NCI-H187 treated with DMSO at 0.1 percent for 48 hours (cell line): ENCODE measurements around the gene ELANE.
"Not testable (repeated sequence)": the region's sequence is repeated elsewhere in the genome, so short reads cannot be mapped to it uniquely, and the experiment has no call there.

Experiments used
- DNase-seq: peaks from one replicate; lab custom pipeline; 2025; lab: John Stamatoyannopoulos, UW

ELANE gene

GRCh38 chr19:879711-880438, 27.8 kb downstream of the ELANE start:
- no peak for DNase-seq

- DNase-seq: no peak
Observed at GRCh38 chr19:881385-882071, 29.4 kb downstream of the ELANE start.

DNA sequence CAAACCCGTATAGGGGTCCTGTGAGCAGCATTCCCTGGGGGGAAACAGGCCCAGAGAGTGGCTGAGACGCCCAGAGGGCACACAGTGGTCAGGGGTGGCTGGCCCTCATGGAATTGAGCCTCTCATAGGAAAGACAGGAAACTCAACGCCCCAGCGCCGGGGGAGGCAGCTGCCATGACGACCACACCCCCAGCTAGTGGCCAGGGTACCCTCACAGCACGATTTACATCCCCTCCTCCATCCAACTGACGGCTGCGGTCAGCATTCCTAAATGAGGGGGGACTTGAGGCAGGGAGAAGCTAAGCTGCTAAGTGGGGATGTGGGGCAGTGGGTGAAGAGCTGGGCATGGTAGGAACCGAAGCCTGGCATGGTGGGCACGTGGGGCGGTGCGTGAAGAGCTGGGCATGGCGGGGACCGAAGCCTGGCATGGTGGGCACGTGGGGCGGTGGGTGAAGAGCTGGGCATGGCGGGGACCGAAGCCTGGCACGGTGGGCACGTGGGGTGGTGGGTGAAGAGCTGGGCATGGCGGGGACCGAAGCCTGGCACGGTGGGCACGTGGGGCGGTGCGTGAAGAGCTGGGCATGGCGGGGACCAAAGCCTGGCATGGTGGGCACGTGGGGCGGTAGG, 30.9 kb downstream of the ELANE start:
- DNase-seq: no peak

DNA sequence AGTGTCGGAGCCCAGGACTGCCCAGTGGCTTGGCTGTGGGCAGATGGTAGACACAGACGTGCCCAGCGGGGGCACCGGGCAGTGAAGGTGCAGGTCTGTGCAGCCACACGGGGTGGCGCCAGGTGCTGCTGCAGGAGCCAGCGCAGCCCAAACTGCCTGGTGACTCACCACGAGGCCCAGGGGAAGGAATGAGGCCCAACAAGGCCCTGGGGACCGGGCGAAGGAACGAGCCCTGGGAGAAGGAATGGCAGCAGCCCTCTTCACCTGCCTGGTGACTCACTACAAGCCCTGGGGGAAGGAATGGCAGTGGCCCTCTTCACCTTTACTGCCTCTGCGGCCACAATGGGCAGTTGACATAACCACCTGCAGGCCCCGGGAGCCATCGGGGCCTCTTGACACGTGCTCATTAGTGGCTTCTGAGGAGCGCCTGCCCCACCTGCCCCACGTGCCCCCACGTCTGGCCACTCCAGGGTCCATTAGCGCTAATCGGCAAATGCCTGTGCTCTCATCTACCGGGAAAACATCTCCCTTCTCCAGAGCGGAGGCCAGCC, 31.6 kb downstream of the ELANE start:
- DNase-seq: no peak

- no peak for DNase-seq
Observed at GRCh38 chr19:884420-885211, 32.5 kb downstream of the ELANE start.

GRCh38 chr19:885536-886224, 33.6 kb downstream of the ELANE start:
- DNase-seq: no peak

DNA sequence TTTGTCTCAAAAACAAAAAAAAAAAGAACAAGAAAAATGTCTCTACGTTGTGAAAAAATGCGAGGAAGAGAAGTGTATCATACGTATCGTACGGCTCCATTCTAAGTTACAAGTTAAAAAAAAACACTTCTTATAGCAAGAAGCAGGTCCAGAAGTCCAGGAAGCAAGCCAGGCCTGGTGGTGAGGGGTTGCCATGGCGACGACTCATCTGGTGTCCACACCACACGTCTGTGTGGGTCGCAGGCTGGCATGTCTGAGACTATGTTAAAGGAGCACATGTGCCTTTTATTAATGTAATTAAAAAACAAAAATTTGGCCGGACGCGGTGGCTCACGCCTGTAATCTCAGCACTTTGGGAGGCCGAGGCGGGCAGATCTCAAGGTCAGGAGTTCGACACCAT, 35.0 kb downstream of the ELANE start:
- no peak for DNase-seq

DNA sequence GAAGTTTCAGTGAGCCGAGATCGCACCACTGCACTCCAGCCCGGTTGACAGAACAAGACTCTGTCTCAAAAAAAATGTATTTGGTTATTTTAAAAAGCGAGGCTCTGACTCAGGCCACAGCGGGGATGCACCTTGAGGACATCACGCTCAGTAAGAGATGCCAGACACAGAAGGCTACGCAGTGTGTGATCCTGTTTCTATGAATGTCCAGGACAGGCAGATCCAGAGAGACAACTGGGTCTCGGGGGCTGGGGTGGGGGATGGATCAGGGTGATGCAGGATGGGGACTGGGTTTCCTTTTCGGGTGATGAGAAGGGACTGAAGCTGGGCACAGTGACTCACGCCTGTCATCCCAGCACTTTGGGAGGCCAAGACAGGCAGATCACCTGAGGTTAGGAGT, 35.5 kb downstream of the ELANE start:
- no peak for DNase-seq

GRCh38 chr19:888581-889385, 36.7 kb downstream of the ELANE start:
- no peak for DNase-seq

GRCh38 chr19:889662-890295, 37.7 kb downstream of the ELANE start:
- no peak for DNase-seq

DNA sequence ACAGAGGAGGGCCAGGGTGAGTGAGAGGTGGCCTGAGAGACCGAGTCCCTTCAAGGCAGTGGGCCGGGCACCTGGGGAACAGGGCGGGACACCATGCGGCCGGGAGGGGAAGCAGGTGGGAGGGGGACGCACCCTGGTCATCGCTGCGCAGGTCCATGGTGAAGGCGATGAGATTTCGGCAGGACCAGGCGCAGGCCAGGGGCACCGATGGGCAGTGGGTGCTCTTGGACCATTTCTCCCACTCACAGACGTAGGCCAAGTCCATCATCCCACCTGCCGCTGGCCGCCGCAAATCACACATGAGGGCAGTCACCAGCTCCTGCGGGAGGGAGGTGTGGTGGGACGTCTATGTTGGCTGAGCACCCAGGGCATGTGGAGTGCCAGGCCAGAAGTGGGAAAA, 38.7 kb downstream of the ELANE start:
- no peak for DNase-seq

DNA sequence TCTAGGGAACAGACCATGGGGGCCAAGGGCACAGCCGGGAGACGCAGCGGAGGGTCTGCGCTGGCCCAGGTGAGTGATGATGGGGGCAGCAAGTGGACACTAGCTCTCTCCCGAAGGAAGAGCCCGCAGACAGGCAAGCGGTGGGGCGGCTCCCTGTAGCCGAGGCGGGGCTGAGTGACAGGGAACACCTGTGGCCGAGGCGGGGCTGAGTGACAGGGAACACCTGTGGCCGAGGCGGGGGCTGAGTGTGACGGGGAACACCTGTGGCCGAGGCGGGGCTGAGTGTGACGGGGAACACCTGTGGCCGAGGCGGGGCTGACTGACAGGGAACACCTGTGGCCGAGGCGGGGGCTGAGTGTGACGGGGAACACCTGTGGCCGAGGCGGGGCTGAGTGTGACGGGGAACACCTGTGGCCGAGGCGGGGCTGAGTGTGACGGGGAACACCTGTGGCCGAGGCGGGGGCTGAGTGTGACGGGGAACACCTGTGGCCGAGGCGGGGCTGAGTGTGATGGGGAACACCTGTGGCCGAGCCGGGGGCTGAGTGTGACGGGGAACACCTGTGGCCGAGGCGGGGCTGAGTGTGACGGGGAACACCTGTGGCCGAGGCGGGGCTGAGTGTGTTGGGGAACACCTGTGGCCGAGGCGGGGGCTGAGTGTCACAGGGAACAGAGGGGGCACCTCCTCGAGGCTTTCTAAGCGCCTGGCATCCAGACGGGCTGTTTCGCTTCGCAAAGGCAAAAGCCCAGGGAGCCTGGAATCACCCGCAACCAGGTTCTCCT, 39.5 kb downstream of the ELANE start:
- not testable (repeated sequence) for DNase-seq

DNA sequence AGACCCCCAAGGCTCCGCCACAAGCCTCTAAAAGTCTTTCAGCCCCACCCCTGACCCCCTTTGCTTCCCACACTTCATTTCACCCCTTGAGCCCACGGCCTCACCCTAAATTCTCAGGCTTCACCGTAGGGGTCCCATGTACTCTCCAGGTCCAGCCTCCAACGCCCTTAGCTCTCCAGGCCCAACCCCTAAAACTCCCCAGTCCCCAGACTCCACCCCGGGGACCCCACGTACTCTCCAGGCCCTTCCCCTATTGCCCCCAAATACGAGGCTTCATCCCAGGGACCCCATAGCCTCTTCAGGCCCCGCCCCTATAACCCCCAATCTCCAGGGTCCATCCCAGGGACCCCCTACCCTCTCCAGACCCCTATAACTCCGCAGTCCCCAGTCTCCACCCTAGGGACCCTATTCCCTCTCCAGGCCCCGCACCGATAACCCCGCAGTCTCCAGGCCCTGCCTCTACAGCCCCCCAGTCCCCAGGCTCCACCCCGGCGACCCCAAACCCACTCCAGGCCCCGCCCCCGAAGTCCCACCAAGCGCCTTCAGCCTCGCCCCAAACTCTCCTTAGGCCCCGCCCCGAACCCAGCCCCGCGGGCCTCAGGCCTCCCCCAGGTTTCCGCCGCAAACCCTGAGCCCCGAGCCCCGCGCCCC, 40.3 kb downstream of the ELANE start:
- no peak for DNase-seq

DNA sequence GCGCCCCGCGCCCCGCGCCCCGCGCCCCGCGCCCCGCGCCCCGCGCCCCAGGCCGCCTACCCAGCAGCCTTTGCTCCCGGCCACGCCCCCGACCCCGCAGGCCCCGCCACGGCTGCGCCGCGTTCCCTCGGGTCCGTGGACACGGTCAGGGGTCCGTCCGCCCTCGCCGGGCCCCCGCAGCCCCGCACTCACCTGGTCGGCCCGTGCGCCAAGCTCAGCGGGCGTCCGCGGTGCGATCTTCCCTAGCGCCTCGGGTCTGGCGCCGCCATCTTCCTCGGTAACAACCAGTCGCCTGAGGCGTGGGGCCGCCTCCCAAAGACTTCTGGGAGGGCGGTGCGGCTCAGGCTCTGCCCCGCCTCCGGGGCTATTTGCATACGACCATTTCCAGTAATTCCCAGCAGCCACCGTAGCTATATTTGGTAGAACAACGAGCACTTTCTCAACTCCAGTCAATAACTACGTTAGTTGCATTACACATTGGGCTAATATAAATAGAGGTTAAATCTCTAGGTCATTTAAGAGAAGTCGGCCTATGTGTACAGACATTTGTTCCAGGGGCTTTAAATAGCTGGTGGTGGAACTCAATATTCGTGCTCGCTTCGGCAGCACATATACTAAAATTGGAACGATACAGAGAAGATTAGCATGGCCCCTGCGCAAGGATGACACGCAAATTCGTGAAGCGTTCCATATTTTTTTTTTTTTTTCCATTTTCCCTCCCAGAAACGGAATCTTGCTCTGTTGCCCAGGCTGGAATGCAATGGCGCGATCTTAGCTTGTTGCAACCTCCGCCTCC, 41.0 kb downstream of the ELANE start, which contains the start of the genes MED16 and RNU6-9:
Gene MED16 (minus strand): TSS at position 294 of the 796 bp plus-strand sequence. CDS start 2,056 bp downstream, outside the sequence.
Gene RNU6-9 (plus strand): TSS at position 591 of the 796 bp plus-strand sequence.
- peak; percentile 49 for DNase-seq

DNA sequence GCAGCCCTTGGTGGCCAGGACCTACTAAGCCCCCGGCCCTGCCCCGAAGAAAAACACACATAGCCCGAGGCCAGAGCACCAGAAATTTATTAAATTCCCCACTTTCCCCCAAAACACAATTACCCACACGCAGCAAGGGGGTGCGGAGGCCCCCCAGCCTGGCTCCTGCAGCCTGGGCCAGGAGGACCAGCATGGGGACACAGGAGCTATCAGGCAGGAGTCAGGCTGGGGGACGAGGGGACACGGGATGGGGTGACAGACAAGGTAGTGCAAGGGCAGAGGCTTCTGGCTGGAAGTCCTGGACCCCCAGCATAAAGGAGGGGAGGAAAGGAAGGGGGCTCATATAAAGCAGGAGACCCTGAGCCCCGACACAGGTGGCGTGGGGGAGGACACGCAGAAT, 44.3 kb downstream of the ELANE start:
- no peak for DNase-seq

DNA sequence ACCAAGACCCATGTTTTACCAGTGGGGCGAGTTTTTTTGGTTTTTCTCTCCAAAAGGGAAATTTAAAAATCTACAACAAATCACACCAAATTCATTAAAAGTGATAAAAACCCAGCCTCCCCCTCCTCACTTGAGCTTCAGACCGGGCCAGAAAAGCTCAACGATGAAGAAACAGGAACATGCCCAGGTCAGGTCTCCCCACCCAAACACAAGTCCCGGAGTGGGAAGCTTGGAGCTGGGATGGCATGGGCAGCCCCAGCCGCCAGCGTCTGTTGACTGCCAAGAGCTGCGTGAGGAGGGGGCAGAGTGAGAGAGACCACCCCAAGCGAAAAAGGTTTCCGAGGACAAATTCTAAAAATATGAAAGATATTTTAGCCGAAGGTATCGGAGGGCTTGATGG, 44.9 kb downstream of the ELANE start:
- no peak for DNase-seq

GRCh38 chr19:897442-898039, 45.4 kb downstream of the ELANE start:
- no peak for DNase-seq
